ENCODE results near the gene TRIM17.

The TRIM17 gene

DNA sequence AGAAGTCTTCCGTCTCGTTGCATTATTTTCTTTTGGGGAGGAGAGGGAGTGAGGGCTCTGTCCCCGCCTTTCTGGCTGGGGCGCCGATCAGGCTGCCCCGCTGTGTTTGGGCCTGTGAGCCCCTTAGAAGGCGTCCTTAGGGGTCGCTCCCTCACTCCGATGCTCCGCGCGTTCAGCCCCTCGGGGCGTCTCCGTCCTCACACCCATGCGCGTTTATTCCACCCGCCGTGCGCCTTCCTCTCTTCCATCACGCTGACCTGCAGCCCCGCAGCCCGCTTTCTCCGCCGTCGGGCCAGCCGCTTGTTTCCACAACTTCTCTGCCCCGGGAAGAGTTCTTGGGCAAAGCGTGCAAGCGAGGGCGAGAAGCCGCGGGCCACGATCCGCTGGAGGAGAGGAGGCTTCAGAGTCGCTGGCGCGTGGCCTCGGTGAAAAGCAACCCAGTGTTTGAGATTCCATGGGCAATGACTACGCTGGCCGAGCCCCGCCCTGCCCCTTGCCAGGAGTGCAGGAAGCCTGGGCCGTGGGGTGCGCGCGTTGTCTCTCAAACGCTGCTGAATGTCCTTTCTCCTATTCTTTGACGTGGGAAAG, 37.7 kb downstream of the TRIM17 start:
- no peak for DNase-seq (ENCODE audit: low read depth, low spot score)

DNA sequence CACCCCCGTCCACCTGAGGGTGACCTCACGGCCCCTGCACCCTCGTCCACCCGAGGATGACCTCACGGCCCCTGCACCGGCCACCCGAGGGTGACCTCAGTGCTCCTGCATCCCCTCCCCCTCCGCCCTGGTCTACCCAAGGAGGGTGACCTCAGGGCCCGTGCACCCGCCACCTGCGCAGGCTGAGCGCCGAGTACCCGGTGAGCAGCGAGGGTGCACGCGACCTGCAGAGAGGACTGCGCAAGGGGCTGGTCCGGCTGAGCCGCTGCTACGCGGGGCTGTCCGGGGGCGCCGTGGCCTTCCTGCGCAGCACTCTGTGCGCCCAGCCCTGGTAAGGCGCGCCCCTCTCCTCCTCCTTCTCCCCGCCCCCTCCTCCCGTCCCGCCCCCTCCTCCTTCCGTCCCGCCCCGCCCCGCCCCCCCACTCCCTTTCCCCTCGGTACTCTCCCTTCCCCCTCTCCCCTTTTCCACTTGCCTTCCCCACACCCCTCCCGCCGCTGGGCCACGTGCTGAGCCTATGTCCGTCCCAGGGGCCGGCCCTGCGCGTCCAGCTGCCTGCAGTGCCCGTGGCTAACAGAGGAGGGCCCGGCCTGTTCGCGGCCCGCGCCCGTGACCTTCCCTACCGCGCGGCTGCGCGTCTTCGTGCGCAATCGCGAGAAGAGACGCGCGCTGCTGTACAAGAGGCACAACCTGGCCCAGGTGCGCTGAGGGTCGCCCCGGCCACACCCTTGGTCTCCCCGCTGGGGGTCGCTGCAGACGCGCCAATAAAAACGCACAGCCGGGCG, 38.4 kb downstream of the TRIM17 start:
- DNase-seq (ENCODE audit: low read depth, low spot score), result no peak

GRCh38 chr1:228377664-228378089, 39.0 kb downstream of the TRIM17 start:
- no peak for DNase-seq (ENCODE audit: low read depth, low spot score)

DNA sequence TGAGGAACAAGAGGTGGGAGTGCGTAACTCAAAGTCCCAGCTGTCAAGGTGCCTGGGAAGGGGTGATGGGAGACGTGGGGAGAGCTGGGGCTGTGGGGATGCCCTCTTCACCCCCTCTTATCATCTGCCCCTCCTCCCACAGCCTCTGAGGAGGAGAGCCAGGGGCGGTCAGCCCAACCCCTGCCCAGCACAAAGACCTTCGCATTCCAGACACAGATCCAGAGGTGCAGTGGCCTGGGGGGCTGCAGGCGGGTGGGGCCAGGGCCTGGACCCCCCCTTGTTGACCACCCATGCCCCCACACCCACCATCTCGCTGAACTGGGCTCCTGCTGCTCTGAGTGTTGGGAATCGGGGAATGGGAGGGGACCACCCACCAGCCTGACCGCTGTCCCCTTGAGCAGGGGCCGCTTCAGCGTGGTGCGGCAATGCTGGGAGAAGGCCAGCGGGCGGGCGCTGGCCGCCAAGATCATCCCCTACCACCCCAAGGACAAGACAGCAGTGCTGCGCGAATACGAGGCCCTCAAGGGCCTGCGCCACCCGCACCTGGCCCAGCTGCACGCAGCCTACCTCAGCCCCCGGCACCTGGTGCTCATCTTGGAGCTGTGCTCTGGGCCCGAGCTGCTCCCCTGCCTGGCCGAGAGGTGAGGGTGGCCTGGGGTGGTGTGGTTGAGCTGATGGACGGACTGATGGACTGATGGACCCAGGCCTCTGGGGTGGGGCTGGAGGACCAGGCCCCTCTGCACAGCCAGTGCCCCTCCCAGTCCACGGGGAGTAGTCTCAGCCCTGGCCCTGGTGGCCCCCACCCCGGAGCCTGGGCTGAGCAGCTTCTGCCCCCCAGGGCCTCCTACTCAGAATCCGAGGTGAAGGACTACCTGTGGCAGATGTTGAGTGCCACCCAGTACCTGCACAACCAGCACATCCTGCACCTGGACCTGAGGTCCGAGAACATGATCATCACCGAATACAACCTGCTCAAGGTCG, 39.7 kb downstream of the TRIM17 start:
- no peak for DNase-seq (ENCODE audit: low read depth, low spot score)

DNA sequence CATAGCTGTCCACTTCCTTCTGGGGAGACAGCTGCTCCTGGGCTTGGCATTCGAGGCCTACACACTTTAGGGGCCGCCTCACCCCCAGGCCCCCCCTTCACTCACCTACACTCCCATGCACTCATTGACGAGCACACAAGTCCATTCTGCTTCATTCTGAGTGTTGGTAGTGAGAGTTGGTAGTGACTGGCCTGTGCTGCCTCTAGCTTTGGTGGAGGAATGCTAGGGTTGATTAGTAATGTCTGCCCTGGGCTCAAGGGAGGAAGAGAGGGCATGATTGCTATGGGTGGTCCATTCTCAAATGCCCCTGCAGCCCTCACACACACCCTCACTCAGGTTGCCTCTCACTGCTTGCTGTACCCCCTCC, 40.4 kb downstream of the TRIM17 start:
- DNase-seq (ENCODE audit: low read depth, low spot score), result no peak

DNA sequence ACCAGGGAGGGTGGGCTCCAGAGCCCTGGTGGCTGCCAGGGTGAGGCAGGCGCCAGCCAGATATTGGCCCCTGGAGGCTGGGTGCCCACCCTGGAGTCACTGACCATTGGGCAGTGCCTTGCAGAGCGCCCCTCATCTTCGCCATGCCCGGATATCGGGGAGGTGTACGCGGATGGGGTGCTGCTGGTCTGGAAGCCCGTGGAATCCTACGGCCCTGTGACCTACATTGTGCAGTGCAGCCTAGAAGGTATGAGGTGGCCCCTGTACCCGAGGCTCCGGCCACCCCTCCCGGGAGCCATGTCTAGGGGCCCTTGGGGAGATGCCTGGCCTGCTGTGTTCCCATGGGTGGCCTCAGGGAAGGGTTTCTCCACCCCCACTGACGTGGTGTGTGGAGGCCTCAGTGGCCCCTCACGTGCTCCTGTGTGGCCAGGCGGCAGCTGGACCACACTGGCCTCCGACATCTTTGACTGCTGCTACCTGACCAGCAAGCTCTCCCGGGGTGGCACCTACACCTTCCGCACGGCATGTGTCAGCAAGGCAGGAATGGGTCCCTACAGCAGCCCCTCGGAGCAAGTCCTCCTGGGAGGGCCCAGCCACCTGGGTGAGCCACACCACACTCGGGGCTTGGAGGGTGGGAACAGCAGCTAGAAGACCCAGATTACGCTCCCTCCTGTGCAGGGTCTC, 40.9 kb downstream of the TRIM17 start:
- no peak for DNase-seq (ENCODE audit: low read depth, low spot score)

- DNase-seq (ENCODE audit: low read depth, low spot score), result peak; percentile 98
Measured at GRCh38 chr1:228374711-228375577, 41.7 kb downstream of the TRIM17 start.

DNA sequence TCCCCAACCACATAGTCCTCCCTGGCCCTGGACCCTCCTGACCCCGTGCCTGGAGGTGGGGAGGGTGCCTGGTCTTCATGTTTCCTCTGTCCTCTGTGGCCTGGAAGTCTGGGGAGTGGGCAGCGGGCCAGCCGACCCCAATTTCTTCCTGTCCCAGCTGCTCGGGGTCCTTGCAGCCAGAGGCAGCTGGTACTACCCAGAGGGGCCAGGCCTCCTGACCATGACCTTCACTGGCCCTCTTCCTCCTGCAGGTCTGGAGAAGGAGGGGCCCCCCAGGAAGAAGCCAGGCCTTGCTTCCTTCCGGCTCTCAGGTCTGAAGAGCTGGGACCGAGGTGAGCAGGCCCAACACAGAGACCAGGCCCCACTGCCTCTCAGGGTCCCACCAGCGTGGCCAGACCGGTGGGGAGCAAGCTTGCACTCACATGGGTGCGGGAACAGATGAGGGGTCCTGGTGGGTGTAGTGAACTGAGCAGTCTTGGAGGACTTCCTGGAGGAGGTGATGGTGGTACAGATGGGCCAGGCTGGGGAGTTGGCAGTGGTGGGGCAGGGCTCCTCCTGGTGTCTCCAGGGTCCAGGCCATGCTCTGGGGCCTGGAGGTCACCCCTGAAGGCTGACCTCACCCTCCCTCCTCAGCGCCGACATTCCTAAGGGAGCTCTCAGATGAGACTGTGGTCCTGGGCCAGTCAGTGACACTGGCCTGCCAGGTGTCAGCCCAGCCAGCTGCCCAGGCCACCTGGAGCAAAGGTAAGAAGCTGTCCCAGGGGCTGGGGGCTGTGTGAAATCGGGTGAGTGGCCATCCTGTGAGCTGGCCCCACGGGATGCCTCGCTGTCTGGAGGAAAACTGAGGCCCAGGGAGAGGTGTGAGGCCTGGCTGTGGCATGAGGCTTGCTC, 42.7 kb downstream of the TRIM17 start:
- no peak for DNase-seq (ENCODE audit: low read depth, low spot score)

DNA sequence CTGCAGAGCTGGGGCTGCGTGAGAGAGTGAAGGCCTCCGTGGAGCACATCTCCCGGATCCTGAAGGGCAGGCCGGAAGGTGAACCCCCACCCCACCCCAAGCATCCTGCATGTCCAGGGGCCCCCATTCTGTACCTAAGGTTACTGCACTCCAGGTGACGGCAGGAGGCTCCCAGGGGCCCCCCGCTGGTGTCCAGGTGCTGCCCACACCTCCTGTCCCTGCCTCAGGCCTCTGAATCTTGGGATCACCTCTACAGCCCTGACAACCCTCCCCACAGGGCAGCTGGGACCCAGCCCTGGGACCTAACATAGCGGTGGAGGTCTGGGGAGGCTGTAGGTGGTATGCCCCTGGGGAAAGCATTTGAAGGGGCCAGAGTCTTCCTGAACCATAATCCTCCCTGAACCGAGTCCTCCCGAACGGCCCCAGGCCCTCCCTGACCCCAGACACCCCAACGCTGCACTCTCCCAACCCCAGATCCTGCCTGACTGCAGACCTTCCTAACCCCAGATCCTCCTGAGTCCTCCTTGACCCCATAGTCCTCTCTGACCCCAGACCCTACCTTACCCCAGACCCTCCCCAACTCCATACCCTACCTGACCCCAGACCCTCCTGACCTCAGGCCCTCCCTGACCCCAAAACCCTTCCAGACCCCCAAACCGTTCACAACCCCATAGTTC, 43.5 kb downstream of the TRIM17 start:
- DNase-seq (ENCODE audit: low read depth, low spot score), result no peak

DNA sequence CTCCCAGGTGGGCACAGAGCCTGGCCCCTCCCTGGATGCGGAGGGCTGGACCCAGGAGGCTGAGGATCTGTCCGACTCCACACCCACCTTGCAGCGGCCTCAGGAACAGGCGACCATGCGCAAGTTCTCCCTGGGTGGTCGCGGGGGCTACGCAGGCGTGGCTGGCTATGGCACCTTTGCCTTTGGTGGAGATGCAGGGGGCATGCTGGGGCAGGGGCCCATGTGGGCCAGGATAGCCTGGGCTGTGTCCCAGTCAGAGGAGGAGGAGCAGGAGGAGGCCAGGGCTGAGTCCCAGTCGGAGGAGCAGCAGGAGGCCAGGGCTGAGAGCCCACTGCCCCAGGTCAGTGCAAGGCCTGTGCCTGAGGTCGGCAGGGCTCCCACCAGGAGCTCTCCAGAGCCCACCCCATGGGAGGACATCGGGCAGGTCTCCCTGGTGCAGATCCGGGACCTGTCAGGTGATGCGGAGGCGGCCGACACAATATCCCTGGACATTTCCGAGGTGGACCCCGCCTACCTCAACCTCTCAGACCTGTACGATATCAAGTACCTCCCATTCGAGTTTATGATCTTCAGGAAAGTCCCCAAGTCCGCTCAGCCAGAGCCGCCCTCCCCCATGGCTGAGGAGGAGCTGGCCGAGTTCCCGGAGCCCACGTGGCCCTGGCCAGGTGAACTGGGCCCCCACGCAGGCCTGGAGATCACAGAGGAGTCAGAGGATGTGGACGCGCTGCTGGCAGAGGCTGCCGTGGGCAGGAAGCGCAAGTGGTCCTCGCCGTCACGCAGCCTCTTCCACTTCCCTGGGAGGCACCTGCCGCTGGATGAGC, 44.3 kb downstream of the TRIM17 start:
- DNase-seq (ENCODE audit: low read depth, low spot score), result no peak

- DNase-seq (ENCODE audit: low read depth, low spot score), result no peak
Measured at GRCh38 chr1:228371741-228372182, 44.9 kb downstream of the TRIM17 start.

GRCh38 chr1:228370941-228371740, 45.5 kb downstream of the TRIM17 start:
- DNase-seq (ENCODE audit: low read depth, low spot score), result no peak

DNA sequence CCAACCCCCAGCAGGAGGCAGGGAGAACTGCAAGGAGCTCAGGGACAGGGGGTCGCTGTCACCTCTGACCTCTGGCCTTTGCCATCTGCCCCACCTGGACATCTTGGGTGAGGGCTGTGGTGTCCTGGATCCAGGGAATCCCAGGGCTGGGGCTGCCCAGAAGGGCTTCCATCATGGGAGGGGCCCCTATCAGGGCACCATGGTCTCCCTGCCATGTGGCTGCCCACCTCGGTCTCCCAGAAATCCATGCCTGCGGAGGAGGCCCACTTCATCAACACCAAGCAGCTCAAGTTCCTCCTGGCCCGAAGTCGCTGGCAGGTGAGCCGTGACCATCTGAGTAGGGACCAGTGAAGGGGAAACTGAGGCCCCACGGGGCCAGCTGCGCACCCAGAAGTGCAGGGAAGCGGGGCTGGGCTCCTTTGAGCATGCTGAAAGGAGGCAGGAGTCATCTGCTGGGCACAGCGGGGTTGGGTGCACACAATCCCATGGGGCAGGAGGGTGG, 46.2 kb downstream of the TRIM17 start:
- DNase-seq (ENCODE audit: low read depth, low spot score), result no peak

GRCh38 chr1:228369608-228370438, 46.8 kb downstream of the TRIM17 start:
- DNase-seq (ENCODE audit: low read depth, low spot score), result no peak

GRCh38 chr1:228368801-228369607, 47.7 kb downstream of the TRIM17 start:
- DNase-seq (ENCODE audit: low read depth, low spot score), result no peak

Measured in brain pericyte (primary cell).